IgD-negative memory B cell (primary cell): ENCODE results near the gene ZYG11B. TPM values are rescaled to one million over a fixed set of nuclear protein-coding genes. Genes with fewer than 3 reads are reported as not detected.
"Not testable (repeated sequence)": the region's sequence is repeated elsewhere in the genome, so short reads cannot be mapped to it uniquely, and the experiment has no call there.

Source experiments
- H3K27ac Mint-ChIP-seq, 3 donors: one replicate each; pipeline ENCODE4 v1.8.0; 2020 to 2022; ENCODE audit warnings: mild to moderate bottlenecking in 3 of 3, mixed read lengths in 3 of 3, moderate library complexity in 1 of 3
- H3K27me3 Mint-ChIP-seq: one replicate; pipeline ENCODE4 v1.8.0; 2021; ENCODE audit warnings: mixed read lengths
- H3K36me3 Mint-ChIP-seq: one replicate; pipeline ENCODE4 v1.8.0; 2020; ENCODE audit warnings: mild to moderate bottlenecking, mixed read lengths
- H3K4me1 Mint-ChIP-seq, 3 donors: one replicate each; pipeline ENCODE4 v1.8.0; 2020 to 2022; ENCODE audit warnings: mixed read lengths in 3 of 3, mild to moderate bottlenecking in 1 of 3
- H3K4me3 Mint-ChIP-seq, 4 donors: one replicate each; pipeline ENCODE4 v1.8.0; 2020 to 2022; ENCODE audit warnings: mild to moderate bottlenecking in 4 of 4, mixed read lengths in 4 of 4, moderate library complexity in 3 of 4
- H3K9me3 Mint-ChIP-seq, 3 donors: one replicate each; pipeline ENCODE4 v1.8.0; 2020 to 2021; ENCODE audit warnings: mixed read lengths in 3 of 3, mild to moderate bottlenecking in 1 of 3
- polyA plus RNA-seq: library from polyadenylated mRNA; unstranded; fragments of 300-500 nt; fragmentation: Illumina TruSeq; gene quantifications from one replicate; pipeline ENCODE4 v1.2.3, GENCODE V29; 2021

The ZYG11B gene
- polyA plus RNA-seq, 1 donor from 2014 or later, result 11.8 TPM

GRCh38 chr1:52756020-52756419 is 29.8 kb downstream of the ZYG11B start:
- Mint-ChIP-seq H3K4me3 (no peak overlapping the region), H3K27me3 (no peaks in the 10 kb centered on the region), H3K27ac (no peak overlapping the region), H3K4me1 (peaks cover 0 to 8% (median 4%) of the 10 kb centered on the region in 3 donors), H3K36me3 (peaks cover 5% of the 10 kb centered on the region), H3K9me3 (no peaks in the 10 kb centered on the region)

- Mint-ChIP-seq H3K9me3 (no peaks in the 10 kb centered on the region), H3K27ac (no peak overlapping the region), H3K4me3 (no peak overlapping the region), H3K4me1 (peaks cover 0 to 9% (median 6%) of the 10 kb centered on the region in 3 donors), H3K36me3 (peaks cover 9% of the 10 kb centered on the region), H3K27me3 (no peaks in the 10 kb centered on the region)
These were observed 33.7 kb downstream of the ZYG11B start for GRCh38 chr1:52759908-52760307.

- Mint-ChIP-seq H3K36me3 (peaks cover 21% of the 10 kb centered on the region), H3K9me3 (peaks cover 0 to 5% (median 0%) of the 10 kb centered on the region in 3 donors), H3K27ac (peak overlapping the region in 1 of 3 donors; percentile 14), H3K27me3 (no peaks in the 10 kb centered on the region), H3K4me1 (peaks cover 4 to 6% (median 5%) of the 10 kb centered on the region in 3 donors), H3K4me3 (peak overlapping the region in 1 of 4 donors; percentile 55)
These were observed 41.5 kb downstream of the ZYG11B start for GRCh38 chr1:52767596-52768280.

- no peak overlapping the region for H3K27ac Mint-ChIP-seq
- H3K4me3 Mint-ChIP-seq, result no peak overlapping the region
- no peaks in the 10 kb centered on the region for H3K27me3 Mint-ChIP-seq
- peaks cover 0 to 5% (median 0%) of the 10 kb centered on the region in 3 donors for H3K9me3 Mint-ChIP-seq
- H3K36me3 Mint-ChIP-seq, result peaks cover 19% of the 10 kb centered on the region
- peaks cover 4 to 6% (median 5%) of the 10 kb centered on the region in 3 donors for H3K4me1 Mint-ChIP-seq
These were observed 43.2 kb downstream of the ZYG11B start for GRCh38 chr1:52769346-52770033.

GRCh38 chr1:52771384-52771783 is 45.1 kb downstream of the ZYG11B start:
- Mint-ChIP-seq H3K36me3 (peaks cover 22% of the 10 kb centered on the region), H3K4me1 (peaks cover 5 to 6% (median 6%) of the 10 kb centered on the region in 3 donors), H3K27ac (no peak overlapping the region), H3K4me3 (no peak overlapping the region), H3K27me3 (no peaks in the 10 kb centered on the region), H3K9me3 (peaks cover 0 to 5% (median 0%) of the 10 kb centered on the region in 3 donors)

- H3K27ac Mint-ChIP-seq, result no peak overlapping the region
- H3K9me3 Mint-ChIP-seq, result no peaks in the 10 kb centered on the region
- H3K4me1 Mint-ChIP-seq, result peaks cover 0 to 4% (median 0%) of the 10 kb centered on the region in 3 donors
- H3K27me3 Mint-ChIP-seq, result no peaks in the 10 kb centered on the region
- no peak overlapping the region for H3K4me3 Mint-ChIP-seq
- H3K36me3 Mint-ChIP-seq, result peaks cover 8% of the 10 kb centered on the region
These were observed 59.9 kb downstream of the ZYG11B start for GRCh38 chr1:52786148-52786547.

GRCh38 chr1:52790429-52790828 is 64.2 kb downstream of the ZYG11B start:
- H3K27me3 Mint-ChIP-seq, H3K27ac Mint-ChIP-seq: not testable (repeated sequence)

GRCh38 chr1:52792036-52792435 is 65.8 kb downstream of the ZYG11B start:
- Mint-ChIP-seq H3K36me3 (peaks cover 5% of the 10 kb centered on the region), H3K27me3 (no peaks in the 10 kb centered on the region), H3K4me3 (no peak overlapping the region), H3K4me1 (no peaks in the 10 kb centered on the region), H3K27ac (no peak overlapping the region), H3K9me3 (no peaks in the 10 kb centered on the region)

More at GRCh38 chr1:52790429-52790828, 64.2 kb downstream of the ZYG11B start:
- H3K4me1 Mint-ChIP-seq, H3K4me3 Mint-ChIP-seq, H3K9me3 Mint-ChIP-seq, H3K36me3 Mint-ChIP-seq: not testable (repeated sequence)

GRCh38 chr1:52793717-52794116 is 67.5 kb downstream of the ZYG11B start:
- H3K4me3 Mint-ChIP-seq, result not testable (repeated sequence)

GRCh38 chr1:52795464-52795863 is 69.2 kb downstream of the ZYG11B start:
- no peak overlapping the region for H3K4me3 Mint-ChIP-seq
- no peaks in the 10 kb centered on the region for H3K9me3 Mint-ChIP-seq
- no peaks in the 10 kb centered on the region for H3K4me1 Mint-ChIP-seq
- no peaks in the 10 kb centered on the region for H3K36me3 Mint-ChIP-seq
- H3K27ac Mint-ChIP-seq, result no peak overlapping the region
- H3K27me3 Mint-ChIP-seq, result no peaks in the 10 kb centered on the region

More at GRCh38 chr1:52793717-52794116, 67.5 kb downstream of the ZYG11B start:
- H3K36me3 Mint-ChIP-seq, H3K27me3 Mint-ChIP-seq, H3K4me1 Mint-ChIP-seq, H3K9me3 Mint-ChIP-seq: not testable (repeated sequence)
- H3K27ac Mint-ChIP-seq, result peak overlapping the region in 1 of 3 donors; percentile 67

GRCh38 chr1:52798331-52798730 is 72.1 kb downstream of the ZYG11B start:
- Mint-ChIP-seq H3K4me1 (no peaks in the 10 kb centered on the region), H3K4me3 (no peak overlapping the region), H3K36me3 (no peaks in the 10 kb centered on the region), H3K9me3 (no peaks in the 10 kb centered on the region), H3K27ac (no peak overlapping the region), H3K27me3 (no peaks in the 10 kb centered on the region)

GRCh38 chr1:52801011-52801410 is 74.8 kb downstream of the ZYG11B start:
- H3K36me3 Mint-ChIP-seq, result no peaks in the 10 kb centered on the region
- H3K27me3 Mint-ChIP-seq, result no peaks in the 10 kb centered on the region
- no peak overlapping the region for H3K4me3 Mint-ChIP-seq
- no peaks in the 10 kb centered on the region for H3K9me3 Mint-ChIP-seq
- H3K27ac Mint-ChIP-seq, result no peak overlapping the region
- H3K4me1 Mint-ChIP-seq, result no peaks in the 10 kb centered on the region

GRCh38 chr1:52804083-52804482 is 77.8 kb downstream of the ZYG11B start:
- H3K4me1 Mint-ChIP-seq, H3K27ac Mint-ChIP-seq, H3K4me3 Mint-ChIP-seq, H3K36me3 Mint-ChIP-seq, H3K9me3 Mint-ChIP-seq, H3K27me3 Mint-ChIP-seq: not testable (repeated sequence)

- Mint-ChIP-seq H3K4me3 (no peak overlapping the region), H3K36me3 (peaks cover 5% of the 10 kb centered on the region), H3K9me3 (no peaks in the 10 kb centered on the region), H3K4me1 (peaks cover 0 to 2% (median 0%) of the 10 kb centered on the region in 3 donors), H3K27ac (no peak overlapping the region), H3K27me3 (no peaks in the 10 kb centered on the region)
These were observed 88.2 kb downstream of the ZYG11B start for GRCh38 chr1:52814465-52814864.

- H3K27ac Mint-ChIP-seq, H3K9me3 Mint-ChIP-seq, H3K4me3 Mint-ChIP-seq, H3K27me3 Mint-ChIP-seq, H3K36me3 Mint-ChIP-seq, H3K4me1 Mint-ChIP-seq: not testable (repeated sequence)
These were observed 94.6 kb downstream of the ZYG11B start for GRCh38 chr1:52820830-52821229.

- Mint-ChIP-seq H3K27ac (no peak overlapping the region), H3K4me3 (no peak overlapping the region), H3K27me3 (no peaks in the 10 kb centered on the region), H3K4me1 (peaks cover 0 to 3% (median 0%) of the 10 kb centered on the region in 3 donors), H3K9me3 (no peaks in the 10 kb centered on the region), H3K36me3 (peaks cover 8% of the 10 kb centered on the region)
These were observed 99.6 kb downstream of the ZYG11B start for GRCh38 chr1:52825868-52826267.
